Vagina (tissue), 2 donors: ENCODE results near the gene NLGN3.

Experiments
- POLR2AphosphoS5 ChIP-seq, 2 donors: sonication (generic); formaldehyde crosslinking; IDR thresholded peaks; one replicate each; pipeline ENCODE4 v1.9.0; 2017; ENCODE audit warnings: antibody characterized with exemption in 2 of 2, mild to moderate bottlenecking in 2 of 2, low read depth in 1 of 2; ENCODE audit not compliant: insufficient read depth in 1 of 2
- TF ChIP-seq, protein P1 (sequence below), 3 experiments: fragments of 450-650 bp in 2 of 3; fragments of 200-600 bp in 1 of 3; sonication (generic) in 1 of 3; IDR thresholded peaks; one replicate each; pipeline ENCODE4 v1.5.1; 2017 to 2019; ENCODE audit warnings: antibody characterized with exemption in 3 of 3, mild to moderate bottlenecking in 2 of 3, moderate library complexity in 2 of 3

DNA sequence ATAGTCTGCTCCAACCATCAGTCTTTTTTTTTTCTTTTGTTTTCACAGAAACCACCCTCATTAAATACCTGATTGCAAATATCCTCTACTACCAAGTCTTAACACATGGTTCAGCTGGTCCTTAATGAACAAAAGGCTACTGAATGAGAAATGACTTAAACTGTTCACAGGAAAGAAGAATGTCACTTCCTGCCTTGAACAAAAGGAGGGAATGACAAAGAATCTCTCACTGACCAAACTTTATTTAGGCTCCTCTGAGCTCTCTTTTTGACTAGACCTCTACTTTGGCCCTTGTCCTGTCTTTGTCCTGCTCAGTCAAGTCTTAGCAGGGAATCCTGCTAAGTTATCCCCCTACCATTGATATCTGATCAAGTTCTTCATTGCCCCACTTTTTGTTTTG, 46.6 kb downstream of the NLGN3 start:
- TF ChIP-seq, protein P1, sequence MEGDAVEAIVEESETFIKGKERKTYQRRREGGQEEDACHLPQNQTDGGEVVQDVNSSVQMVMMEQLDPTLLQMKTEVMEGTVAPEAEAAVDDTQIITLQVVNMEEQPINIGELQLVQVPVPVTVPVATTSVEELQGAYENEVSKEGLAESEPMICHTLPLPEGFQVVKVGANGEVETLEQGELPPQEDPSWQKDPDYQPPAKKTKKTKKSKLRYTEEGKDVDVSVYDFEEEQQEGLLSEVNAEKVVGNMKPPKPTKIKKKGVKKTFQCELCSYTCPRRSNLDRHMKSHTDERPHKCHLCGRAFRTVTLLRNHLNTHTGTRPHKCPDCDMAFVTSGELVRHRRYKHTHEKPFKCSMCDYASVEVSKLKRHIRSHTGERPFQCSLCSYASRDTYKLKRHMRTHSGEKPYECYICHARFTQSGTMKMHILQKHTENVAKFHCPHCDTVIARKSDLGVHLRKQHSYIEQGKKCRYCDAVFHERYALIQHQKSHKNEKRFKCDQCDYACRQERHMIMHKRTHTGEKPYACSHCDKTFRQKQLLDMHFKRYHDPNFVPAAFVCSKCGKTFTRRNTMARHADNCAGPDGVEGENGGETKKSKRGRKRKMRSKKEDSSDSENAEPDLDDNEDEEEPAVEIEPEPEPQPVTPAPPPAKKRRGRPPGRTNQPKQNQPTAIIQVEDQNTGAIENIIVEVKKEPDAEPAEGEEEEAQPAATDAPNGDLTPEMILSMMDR (IDR thresholded peaks at IDR 0.05): no peak
- no peak for TF ChIP-seq POLR2AphosphoS5 (IDR thresholded peaks at IDR 0.05; ENCODE audit: insufficient read depth in 1 of 2, low read depth in 1 of 2)
